Activated naive CD8-positive, alpha-beta T cell treated with anti-CD3 and anti-CD28 coated beads for 36 hours (primary cell): ENCODE results near the gene ZNF346. TPM values are rescaled to one million over a fixed set of nuclear protein-coding genes. Genes with fewer than 3 reads are reported as not detected.
"Not testable (repeated sequence)": the region's sequence is repeated elsewhere in the genome, so short reads cannot be mapped to it uniquely, and the experiment has no call there.

Experiments
- DNase-seq: peaks from one replicate; pipeline ENCODE4 v3.0.0; 2021
- H3K27ac Mint-ChIP-seq: one replicate; pipeline ENCODE4 v1.8.0; 2022; ENCODE audit warnings: mild to moderate bottlenecking, moderate library complexity, mixed read lengths
- H3K27me3 Mint-ChIP-seq: one replicate; pipeline ENCODE4 v1.8.0; 2022; ENCODE audit warnings: mild to moderate bottlenecking, mixed read lengths
- H3K36me3 Mint-ChIP-seq: one replicate; pipeline ENCODE4 v1.8.0; 2021; ENCODE audit warnings: mild to moderate bottlenecking, mixed read lengths
- H3K4me1 Mint-ChIP-seq: one replicate; pipeline ENCODE4 v1.8.0; 2021; ENCODE audit warnings: mixed read lengths
- H3K4me3 Mint-ChIP-seq: one replicate; pipeline ENCODE4 v1.8.0; 2022; ENCODE audit warnings: mild to moderate bottlenecking, moderate library complexity, mixed read lengths
- H3K9me3 Mint-ChIP-seq: one replicate; pipeline ENCODE4 v1.8.0; 2022; ENCODE audit warnings: mixed read lengths
- total RNA-seq, 2 experiments: library from RNA; stranded (reverse); gene quantifications; one replicate each; pipeline ENCODE4 v1.2.3, GENCODE V29; 2021

ZNF346 gene
- total RNA-seq, 2 experiments from 2014 or later: 16.7 to 18.2 TPM

DNA sequence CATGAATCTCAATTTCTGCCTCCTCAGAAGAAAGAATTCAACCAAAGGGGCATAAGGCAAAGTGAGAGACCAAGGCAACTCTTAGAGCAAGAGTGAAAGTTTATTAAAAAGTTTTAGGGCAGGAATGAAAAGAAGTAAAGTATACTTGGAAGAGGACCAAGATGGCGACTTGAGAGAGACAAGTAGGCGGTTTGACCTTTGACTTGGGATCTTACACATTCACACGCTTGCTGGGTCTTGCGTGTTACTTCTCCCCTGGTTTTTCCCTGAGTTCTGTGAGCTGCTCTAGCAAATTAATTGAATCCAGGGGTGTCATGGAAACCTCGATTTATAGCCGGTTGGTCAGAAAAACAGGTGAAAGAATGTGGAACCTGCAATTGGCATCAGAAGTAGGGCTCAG lies 7.0 kb downstream of the ZNF346 start:
- Mint-ChIP-seq H3K36me3 (peaks cover 63% of the 10 kb centered on the region), H3K27ac (no peak overlapping the region), H3K4me3 (no peak overlapping the region), H3K9me3 (peaks cover 7% of the 10 kb centered on the region), H3K27me3 (no peaks in the 10 kb centered on the region), H3K4me1 (peaks cover 20% of the 10 kb centered on the region)
- DNase-seq: no peak

DNA sequence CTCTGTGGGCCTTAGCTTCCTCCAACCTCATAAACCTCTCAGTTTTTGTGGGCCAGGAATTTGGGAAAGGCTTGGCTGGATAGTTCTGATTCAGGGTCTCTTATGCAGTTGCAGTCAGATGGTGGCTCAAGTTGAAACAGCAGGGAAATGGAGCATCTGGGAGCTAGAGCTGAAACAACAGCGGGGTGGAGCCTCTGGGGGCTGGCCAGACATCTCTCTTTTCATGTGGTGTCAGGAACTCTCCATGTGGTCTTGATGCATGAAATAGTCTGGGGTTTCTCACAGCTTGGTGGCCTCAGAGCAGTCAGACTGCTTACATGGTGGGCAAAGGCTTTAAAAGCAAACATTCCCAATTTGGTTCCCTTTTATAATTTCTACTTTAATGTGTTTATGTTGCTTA lies 13.5 kb downstream of the ZNF346 start:
- Mint-ChIP-seq H3K27ac (no peak overlapping the region), H3K27me3 (no peaks in the 10 kb centered on the region), H3K4me3 (no peak overlapping the region), H3K4me1 (peaks cover 18% of the 10 kb centered on the region), H3K36me3 (peaks cover 28% of the 10 kb centered on the region), H3K9me3 (peaks cover 7% of the 10 kb centered on the region)
- DNase-seq: no peak

DNA sequence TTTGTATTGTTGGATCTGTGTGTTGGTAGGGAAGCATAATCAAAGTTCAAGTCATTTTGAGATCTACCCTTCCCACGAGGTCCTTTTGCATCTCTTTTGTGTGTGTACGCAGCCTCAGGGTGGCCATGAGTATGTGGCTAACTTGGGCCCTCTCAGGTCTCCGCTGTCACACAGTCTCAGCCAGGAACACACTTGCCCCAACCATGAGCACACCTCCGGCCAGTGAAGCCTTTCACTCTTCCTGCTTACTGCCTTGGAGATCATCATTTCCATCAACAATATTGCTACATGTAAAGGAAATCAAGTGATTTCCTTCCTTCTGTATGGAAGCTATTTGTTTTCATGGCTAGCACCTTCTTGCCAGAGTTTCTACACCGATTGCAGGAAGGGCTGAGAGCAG lies 13.9 kb downstream of the ZNF346 start:
- no peak overlapping the region for H3K4me3 Mint-ChIP-seq
- H3K27ac Mint-ChIP-seq: no peak overlapping the region
- peaks cover 3% of the 10 kb centered on the region for H3K9me3 Mint-ChIP-seq
- DNase-seq: no peak
- H3K4me1 Mint-ChIP-seq: peaks cover 15% of the 10 kb centered on the region
- no peaks in the 10 kb centered on the region for H3K27me3 Mint-ChIP-seq
- H3K36me3 Mint-ChIP-seq: peaks cover 25% of the 10 kb centered on the region

DNA sequence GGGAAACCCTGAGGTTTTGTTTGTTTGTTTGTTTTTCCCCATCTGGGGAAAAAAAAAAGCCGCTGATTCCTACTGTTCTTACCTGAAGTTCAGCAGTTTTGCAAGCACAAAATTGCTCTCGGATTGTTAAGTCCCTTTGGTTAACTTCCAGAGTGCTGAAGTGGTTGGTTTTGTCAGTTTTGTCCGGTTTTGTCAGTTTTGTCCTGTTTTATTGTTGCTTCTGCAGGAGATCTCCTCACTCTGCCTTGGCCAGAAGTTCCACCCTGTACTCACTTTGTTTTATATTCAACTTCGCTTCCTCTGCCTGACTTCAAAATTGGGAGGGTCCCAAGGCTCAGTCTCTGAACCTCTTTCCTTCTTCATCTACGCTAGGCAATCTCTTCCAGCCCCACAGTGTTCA lies 14.4 kb downstream of the ZNF346 start:
- Mint-ChIP-seq H3K4me3 (no peak overlapping the region), H3K4me1 (peaks cover 15% of the 10 kb centered on the region), H3K36me3 (peaks cover 25% of the 10 kb centered on the region), H3K27me3 (no peaks in the 10 kb centered on the region), H3K9me3 (no peaks in the 10 kb centered on the region), H3K27ac (no peak overlapping the region)
- DNase-seq: no peak

DNA sequence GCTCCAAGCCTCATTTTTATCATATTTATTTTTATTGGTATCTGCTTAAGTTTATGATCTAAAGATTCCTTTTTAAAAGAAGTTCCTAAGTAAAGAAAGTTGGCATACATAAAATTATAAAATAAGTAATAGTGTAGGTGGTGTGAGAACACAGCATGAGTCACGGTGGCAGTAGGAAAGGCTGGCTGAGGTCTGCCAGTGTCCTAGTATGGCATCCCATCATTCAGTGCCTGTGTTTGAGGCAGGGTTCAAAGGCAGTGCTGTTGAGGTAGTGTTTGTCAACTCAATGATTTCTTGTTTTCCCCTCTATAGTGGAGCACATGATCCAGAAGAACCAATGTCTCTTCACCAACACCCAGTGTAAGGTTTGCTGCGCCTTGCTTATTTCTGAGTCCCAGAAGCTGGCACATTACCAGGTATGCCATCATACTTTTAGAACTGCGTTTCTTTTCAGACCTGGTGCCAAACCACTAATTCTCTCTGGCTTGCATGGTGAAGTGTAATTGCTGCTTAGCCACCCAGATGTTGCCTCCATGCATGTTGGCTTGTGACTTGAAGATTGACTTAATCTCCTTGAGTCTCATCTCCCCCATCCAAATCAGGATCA lies 18.4 kb downstream of the ZNF346 start:
- Mint-ChIP-seq H3K27ac (no peak overlapping the region), H3K4me1 (peaks cover 12% of the 10 kb centered on the region), H3K9me3 (no peaks in the 10 kb centered on the region), H3K36me3 (peaks cover 10% of the 10 kb centered on the region), H3K4me3 (no peak overlapping the region), H3K27me3 (no peaks in the 10 kb centered on the region)
- DNase-seq: no peak

DNA sequence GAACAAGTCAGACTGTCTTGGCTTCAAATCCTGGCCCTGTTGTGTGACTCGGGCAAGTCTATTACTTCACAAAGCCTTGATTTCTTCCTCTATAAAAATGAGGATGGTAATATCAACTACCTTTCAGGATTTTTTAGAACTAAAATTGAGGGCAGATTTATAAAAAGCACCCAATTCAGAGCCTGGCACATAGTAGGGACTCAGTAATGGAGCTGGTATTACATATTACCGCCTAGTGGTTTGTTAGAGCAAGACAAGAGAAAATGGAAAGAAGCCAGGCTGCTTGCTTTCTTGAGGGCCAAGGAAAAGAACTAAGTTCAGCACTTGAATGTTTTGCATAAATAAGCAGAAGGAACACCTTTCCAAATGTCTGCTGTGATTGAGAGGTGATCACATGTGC lies 19.4 kb downstream of the ZNF346 start:
- Mint-ChIP-seq H3K4me3 (no peak overlapping the region), H3K36me3 (peaks cover 10% of the 10 kb centered on the region), H3K27ac (no peak overlapping the region), H3K9me3 (no peaks in the 10 kb centered on the region), H3K4me1 (peaks cover 5% of the 10 kb centered on the region), H3K27me3 (no peaks in the 10 kb centered on the region)
- DNase-seq: no peak

DNA sequence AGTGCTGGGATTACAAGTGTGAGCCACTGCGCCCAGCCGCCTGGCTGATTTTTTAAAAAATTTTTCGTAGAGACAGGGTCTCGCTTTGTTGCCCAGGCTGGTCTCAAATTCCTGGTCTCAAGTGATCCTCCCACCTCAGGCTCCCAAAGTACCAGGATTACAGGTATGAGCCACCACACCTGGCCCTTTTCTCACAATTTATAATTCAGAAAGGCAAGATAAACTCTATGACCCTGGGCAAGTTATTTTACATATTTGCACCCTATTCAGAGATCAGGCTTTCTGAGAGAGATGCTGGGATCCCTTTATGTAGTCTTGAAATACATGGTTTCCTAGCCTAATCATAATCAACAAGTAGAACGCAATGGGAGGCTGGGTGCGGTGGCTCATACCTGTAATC lies 20.6 kb downstream of the ZNF346 start:
- no peaks in the 10 kb centered on the region for H3K9me3 Mint-ChIP-seq
- H3K27ac Mint-ChIP-seq: no peak overlapping the region
- no peak overlapping the region for H3K4me3 Mint-ChIP-seq
- H3K4me1 Mint-ChIP-seq: peaks cover 5% of the 10 kb centered on the region
- no peak for DNase-seq
- H3K36me3 Mint-ChIP-seq: peaks cover 15% of the 10 kb centered on the region
- no peaks in the 10 kb centered on the region for H3K27me3 Mint-ChIP-seq

DNA sequence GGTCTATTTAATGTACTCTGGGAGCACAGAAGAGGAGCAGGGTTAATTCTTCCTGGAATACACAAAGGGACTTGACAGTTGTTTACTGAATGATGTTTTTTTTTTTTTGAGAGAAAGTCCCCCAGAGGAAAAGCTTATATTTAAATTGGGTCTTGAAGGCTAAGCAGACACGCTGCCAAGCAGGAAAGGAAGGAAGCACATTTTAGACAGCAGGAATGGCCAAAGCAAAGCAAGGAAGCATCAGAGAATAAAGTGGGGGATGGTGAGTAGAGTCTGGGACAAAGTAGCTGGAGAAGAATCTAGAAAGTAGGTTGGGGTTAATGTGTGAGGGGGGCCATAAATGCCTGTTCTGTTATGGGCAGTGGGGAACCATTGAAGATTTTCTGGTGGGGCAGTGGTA lies 21.5 kb downstream of the ZNF346 start:
- Mint-ChIP-seq H3K4me1 (peaks cover 5% of the 10 kb centered on the region), H3K4me3 (no peak overlapping the region), H3K9me3 (no peaks in the 10 kb centered on the region), H3K27ac (no peak overlapping the region), H3K27me3 (no peaks in the 10 kb centered on the region), H3K36me3 (peaks cover 19% of the 10 kb centered on the region)
- no peak for DNase-seq

DNA sequence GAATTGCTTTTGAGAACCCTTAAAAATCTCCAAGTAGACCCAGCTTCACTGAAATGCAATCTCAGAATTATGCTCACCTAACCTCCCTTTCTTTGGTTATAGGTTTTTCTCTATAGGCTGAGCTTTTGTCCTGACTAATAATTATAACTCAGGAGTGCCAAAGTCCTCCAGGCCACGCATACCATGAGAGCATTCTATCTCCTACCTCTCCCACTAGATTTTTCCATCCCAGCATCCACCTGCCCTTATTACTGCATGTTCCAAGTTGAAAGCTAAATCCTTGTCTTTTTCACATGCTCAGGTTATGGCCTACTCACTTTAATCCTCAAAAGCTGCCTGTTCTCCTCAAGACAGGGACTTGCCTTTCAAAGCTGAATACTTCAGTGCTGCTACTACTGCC lies 22.1 kb downstream of the ZNF346 start:
- H3K36me3 Mint-ChIP-seq: peaks cover 19% of the 10 kb centered on the region
- no peaks in the 10 kb centered on the region for H3K9me3 Mint-ChIP-seq
- no peaks in the 10 kb centered on the region for H3K27me3 Mint-ChIP-seq
- no peak overlapping the region for H3K4me3 Mint-ChIP-seq
- H3K4me1 Mint-ChIP-seq: peaks cover 5% of the 10 kb centered on the region
- no peak overlapping the region for H3K27ac Mint-ChIP-seq
- no peak for DNase-seq

DNA sequence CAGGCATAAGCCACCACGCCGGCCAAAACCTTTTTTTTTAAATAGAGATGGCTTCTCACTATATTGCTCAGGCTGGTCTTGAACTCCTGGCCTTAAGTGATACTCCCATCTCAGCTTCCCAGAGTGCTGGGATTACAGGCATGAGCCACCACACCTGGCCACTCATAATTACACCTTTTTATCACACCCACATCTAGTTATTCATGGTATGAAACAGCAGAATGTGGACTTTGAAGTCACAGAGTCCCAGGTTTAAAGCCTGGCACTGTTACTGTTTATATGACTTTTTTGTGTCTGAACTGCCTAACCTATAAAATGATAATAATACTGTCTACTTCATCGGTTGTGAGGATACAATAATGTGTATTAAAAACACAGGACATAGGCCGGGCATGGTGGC lies 23.1 kb downstream of the ZNF346 start:
- Mint-ChIP-seq H3K9me3 (no peaks in the 10 kb centered on the region), H3K36me3 (peaks cover 19% of the 10 kb centered on the region), H3K4me1 (peaks cover 2% of the 10 kb centered on the region)

DNA sequence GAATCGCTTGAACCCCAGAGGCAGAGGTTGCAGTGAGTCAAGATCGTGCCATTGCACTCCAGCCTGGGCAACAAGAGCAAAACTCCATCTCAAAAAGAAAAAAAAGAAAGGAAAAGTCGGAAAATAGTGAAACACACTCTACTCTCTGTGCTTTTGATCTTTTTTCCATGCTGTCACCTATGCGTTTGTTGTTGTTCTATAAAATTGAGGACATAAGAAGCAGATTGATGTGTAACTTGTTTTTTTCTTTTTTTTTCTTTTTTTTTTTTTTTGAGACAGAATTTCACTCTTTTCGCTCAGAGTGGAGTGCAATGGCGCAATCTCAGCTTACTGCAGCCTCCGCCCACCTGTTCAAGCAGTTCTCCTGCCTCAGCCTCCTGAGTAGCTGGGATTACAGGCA lies 26.0 kb downstream of the ZNF346 start:
- H3K9me3 Mint-ChIP-seq, H3K4me1 Mint-ChIP-seq, H3K27ac Mint-ChIP-seq, DNase-seq, H3K27me3 Mint-ChIP-seq, H3K4me3 Mint-ChIP-seq: not testable (repeated sequence)
- H3K36me3 Mint-ChIP-seq: peaks cover 17% of the 10 kb centered on the region

More for the DNA sequence above, 23.1 kb downstream of the ZNF346 start:
- no peak overlapping the region for H3K4me3 Mint-ChIP-seq
- H3K27ac Mint-ChIP-seq: no peak overlapping the region
- no peak for DNase-seq
- no peaks in the 10 kb centered on the region for H3K27me3 Mint-ChIP-seq

DNA sequence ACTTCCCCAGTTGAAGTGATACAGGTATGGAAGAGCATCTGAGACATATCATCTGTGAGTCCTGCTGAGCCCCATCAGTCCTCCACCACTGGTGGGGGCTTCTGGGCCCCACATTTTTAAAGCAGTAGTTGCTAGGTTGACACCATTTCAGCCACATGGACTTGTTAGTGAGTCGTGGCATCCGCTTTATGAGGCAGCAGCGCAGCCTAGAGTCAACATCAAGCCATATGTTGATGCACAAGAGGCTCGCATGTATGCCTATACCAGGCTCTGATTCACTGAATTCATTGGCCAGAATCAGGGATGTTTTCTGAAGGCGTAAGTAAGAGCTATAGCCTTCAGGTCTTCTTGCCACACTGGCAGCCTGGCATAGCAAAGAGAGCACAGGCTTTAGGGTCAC lies 26.8 kb downstream of the ZNF346 start:
- H3K4me3 Mint-ChIP-seq: no peak overlapping the region
- no peak overlapping the region for H3K27ac Mint-ChIP-seq
- H3K9me3 Mint-ChIP-seq: no peaks in the 10 kb centered on the region
- H3K27me3 Mint-ChIP-seq: no peaks in the 10 kb centered on the region
- peaks cover 14% of the 10 kb centered on the region for H3K36me3 Mint-ChIP-seq
- DNase-seq: no peak
- H3K4me1 Mint-ChIP-seq: peaks cover 2% of the 10 kb centered on the region

DNA sequence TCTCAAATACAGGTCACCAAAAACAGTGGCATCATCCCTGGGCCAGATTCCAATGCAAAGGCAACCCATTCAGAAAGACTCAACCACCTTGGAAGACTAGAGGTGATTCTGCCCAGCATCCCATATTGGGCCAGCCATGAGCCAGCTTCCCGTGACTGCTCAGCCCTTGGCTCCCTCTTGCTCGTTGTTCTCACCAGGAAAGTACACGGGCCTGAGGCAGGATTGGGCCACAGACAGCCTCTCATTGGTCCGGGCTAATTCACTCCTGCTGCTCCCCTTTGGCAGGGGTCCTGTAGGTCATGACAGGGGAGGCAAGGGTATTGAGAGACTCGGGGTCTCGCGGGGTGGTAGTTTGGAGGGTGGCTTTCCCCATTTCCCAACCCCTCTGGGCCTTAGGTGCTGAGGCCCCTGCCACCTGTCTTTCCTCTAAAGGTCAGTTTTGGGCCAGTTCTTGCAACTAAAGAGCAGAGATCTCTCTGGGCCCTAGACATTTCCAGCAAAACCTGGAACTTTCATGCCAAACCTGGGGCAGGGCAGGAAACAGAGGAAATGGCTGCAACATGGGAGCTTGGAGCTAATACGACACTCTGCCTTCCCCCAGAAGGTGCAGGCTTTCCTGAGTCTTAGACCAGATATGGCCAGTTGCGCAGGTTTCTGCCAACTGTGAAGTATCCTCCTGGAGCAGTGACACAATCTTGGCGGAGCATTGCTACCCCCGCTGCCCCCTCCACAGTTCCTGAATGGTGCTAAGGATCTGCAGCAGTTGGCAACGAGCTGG lies 42.2 kb downstream of the ZNF346 start:
- H3K27me3 Mint-ChIP-seq: no peaks in the 10 kb centered on the region
- DNase-seq: no peak
- H3K4me3 Mint-ChIP-seq: no peak overlapping the region
- no peaks in the 10 kb centered on the region for H3K4me1 Mint-ChIP-seq
- peaks cover 2% of the 10 kb centered on the region for H3K36me3 Mint-ChIP-seq
- H3K9me3 Mint-ChIP-seq: no peaks in the 10 kb centered on the region
- H3K27ac Mint-ChIP-seq: no peak overlapping the region

DNA sequence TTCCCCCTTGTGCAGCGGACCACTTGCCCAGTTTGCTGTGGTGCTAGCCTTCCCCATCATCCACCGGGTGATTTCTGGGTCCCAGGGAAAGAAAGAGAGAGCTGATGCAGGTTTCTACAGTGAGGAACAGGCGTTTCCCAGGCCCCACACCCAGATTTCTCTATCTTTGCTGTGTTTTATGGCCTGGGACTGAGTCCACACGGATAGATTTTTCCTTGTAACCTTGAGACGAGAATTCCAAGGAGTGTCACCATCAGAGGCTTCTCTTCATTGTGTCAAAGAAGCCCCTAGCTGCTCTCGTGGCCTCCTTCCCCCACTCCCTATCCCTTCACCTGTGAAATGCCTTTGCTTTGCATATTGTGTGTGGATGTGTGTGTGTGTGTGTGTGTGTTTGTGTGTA lies 43.0 kb downstream of the ZNF346 start:
- H3K4me1 Mint-ChIP-seq: no peaks in the 10 kb centered on the region
- H3K4me3 Mint-ChIP-seq: no peak overlapping the region
- no peak overlapping the region for H3K27ac Mint-ChIP-seq
- H3K27me3 Mint-ChIP-seq: no peaks in the 10 kb centered on the region
- no peak for DNase-seq
- H3K9me3 Mint-ChIP-seq: no peaks in the 10 kb centered on the region
- H3K36me3 Mint-ChIP-seq: no peaks in the 10 kb centered on the region

DNA sequence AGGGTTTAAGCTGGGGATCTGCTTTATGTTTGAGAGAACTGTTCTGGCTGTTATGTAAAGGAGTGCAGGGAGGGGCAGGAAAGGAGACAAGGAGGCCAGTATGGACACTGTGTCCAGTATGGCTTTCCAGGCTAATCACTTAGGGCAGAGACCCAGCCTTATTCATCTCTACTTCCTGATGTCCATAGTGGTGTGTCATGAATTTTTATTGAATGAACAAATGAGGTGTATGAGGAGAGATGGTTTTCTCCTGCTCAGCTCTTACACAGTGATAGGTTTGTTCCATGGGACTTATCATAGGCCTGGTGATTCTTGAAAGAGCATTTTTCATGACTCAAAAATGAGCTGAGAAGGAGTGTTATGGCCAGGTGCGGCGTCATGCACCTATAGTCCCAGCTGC lies 43.7 kb downstream of the ZNF346 start:
- no peaks in the 10 kb centered on the region for H3K27me3 Mint-ChIP-seq
- no peaks in the 10 kb centered on the region for H3K36me3 Mint-ChIP-seq
- peaks cover 4% of the 10 kb centered on the region for H3K4me1 Mint-ChIP-seq
- no peak overlapping the region for H3K4me3 Mint-ChIP-seq
- no peak overlapping the region for H3K27ac Mint-ChIP-seq
- no peaks in the 10 kb centered on the region for H3K9me3 Mint-ChIP-seq
- DNase-seq: no peak

DNA sequence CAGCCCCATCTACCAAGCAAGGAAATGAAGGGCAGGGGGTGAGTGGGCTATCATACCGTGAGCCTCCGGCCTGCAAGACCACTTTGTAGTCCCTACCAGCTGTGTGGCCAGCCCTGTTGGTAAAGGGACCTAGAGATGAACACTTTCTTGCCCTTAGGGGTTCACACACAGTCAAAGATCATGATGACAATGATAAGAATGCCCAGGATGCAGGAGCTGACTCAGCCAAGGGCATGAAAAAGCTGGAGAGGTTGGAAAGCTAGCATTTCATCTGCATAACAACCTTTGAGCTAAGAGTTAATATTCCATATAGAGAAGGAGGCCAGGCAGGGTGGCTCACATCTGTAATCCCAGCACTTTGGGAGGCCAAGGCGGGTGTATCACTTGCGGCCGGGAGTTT lies 45.0 kb downstream of the ZNF346 start:
- DNase-seq: no peak
- Mint-ChIP-seq H3K27ac (no peak overlapping the region), H3K9me3 (no peaks in the 10 kb centered on the region), H3K36me3 (no peaks in the 10 kb centered on the region), H3K4me1 (peaks cover 6% of the 10 kb centered on the region), H3K27me3 (no peaks in the 10 kb centered on the region), H3K4me3 (no peak overlapping the region)
